IPS DF 19.7 (cell line): ENCODE results near the gene GPR52.
"Not testable (repeated sequence)": the region's sequence is repeated elsewhere in the genome, so short reads cannot be mapped to it uniquely, and the experiment has no call there.

Experiments
- DNase-seq: peaks from one replicate; pipeline ENCODE4 v3.0.0-alpha.2; 2013; ENCODE audit warnings: low read depth, low spot score

Gene GPR52, protein sequence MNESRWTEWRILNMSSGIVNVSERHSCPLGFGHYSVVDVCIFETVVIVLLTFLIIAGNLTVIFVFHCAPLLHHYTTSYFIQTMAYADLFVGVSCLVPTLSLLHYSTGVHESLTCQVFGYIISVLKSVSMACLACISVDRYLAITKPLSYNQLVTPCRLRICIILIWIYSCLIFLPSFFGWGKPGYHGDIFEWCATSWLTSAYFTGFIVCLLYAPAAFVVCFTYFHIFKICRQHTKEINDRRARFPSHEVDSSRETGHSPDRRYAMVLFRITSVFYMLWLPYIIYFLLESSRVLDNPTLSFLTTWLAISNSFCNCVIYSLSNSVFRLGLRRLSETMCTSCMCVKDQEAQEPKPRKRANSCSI

DNA sequence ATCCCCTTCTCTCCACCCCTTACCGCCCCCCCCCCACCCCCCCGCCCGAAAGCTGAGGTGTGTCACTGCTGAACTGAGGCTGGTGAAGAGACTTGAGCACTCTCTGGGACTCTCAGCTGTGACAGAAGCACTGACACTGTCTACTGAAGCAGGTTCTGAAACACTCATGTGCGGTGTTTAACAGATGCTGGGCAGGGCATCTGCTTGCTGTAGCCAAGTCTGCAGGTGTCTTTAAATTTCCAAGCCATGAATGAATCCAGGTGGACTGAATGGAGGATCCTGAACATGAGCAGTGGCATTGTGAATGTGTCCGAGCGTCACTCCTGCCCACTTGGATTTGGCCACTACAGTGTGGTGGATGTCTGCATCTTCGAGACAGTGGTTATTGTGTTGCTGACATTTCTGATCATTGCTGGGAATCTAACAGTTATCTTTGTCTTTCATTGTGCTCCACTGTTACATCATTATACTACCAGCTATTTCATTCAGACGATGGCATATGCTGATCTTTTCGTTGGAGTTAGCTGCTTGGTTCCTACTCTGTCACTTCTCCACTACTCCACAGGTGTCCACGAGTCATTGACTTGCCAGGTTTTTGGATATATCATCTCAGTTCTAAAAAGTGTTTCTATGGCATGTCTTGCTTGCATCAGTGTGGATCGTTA, at the start of gene GPR52:
GPR52 (plus strand) TSS at position 99 of the 665 bp plus-strand sequence; CDS start at position 247, 148 bp downstream.
- no peak for DNase-seq

DNA sequence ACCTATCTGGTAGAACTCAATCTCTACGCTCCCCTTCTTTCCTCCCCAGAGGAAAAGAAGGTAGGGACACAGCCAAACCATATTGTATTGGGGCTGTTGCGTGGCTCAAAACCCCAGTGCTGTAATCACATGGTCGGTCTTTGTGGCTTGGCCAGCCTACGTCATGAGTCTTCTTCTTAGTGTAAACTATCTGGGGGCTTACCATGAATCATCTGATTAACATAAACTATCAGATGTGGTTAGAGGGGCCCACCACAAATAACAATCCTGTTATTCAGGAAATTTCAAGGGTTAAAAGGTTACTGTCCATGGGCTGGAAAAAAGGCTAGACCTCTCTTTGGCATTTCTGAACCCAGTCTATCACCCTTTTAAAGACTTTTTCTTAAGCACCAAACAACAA, 49.5 kb upstream of the GPR52 start:
- no peak for DNase-seq

DNA sequence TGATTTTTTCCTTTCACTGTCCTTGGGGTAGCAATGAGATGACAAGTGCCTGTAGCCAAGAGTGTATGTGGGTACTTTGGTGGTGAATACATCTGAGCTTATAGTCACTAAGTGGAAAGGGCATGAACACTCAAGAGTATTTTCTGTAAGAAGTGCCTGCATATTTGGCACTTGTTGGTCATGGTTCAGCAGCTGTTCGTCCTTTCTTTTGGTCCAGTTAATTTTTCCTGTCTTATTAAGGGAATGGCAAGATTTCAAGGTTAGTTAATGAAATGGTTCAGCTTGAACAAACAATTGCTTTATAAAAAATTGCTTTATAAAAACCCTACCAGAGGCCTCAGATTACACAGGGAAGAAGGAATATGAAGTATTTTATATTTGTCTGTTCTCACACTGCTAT, 48.6 kb upstream of the GPR52 start:
- no peak for DNase-seq

DNA sequence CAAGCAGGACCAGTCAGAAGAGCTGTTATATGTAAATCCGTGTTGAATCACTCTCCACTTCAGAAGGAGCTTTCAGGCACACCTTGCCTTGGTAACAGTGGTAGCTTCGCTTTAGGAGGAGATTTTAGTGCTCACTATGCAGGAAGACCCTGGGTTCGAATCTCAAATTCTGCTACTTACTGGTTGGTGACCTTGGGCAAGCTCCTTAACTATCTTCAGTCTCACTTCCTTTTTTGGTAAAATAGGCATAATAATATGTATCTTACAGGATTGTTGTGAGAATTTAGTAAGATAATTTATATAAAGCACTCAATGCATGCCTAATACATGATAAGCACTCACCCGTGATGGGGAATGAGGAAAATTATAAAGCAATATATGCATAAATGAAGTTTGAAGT, 46.7 kb upstream of the GPR52 start:
- DNase-seq: no peak

DNA sequence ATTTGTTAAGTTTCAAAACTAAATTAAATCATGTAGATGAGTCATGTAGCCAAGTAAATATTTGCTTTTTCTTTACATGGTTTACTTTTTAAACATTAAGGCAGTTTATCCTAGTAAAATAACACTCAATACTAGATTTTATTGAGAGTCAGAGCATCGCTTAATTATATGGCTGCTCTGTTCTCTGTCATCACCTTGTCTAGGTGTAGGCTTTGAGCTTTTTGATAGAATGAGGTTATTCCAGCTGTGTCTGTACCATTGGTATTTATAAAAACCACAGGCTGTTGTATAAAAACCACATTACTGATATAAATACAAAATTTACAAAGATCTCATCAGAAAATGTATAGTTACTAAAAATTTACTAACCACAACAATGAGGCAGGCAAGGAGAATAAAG, 42.5 kb upstream of the GPR52 start:
- no peak for DNase-seq

DNA sequence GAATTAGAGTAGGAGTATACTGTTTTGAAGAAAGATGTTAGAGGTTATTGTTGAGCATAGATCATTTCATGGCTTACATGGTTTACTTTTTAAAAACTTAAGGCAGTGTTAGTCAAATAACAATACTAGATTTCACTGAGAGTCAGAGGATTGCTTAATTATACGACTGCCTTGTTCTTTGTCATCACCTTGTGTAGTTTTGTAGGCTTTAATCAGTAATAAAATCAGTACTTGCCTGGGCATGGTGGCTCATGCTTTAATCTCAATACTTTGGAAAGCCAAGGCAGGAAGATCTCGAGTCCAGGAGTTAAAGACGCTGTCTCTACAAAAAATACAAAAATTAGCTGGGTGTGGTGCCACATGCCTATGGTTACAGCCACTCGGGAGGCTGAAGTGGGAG, 41.3 kb upstream of the GPR52 start:
- DNase-seq: no peak

DNA sequence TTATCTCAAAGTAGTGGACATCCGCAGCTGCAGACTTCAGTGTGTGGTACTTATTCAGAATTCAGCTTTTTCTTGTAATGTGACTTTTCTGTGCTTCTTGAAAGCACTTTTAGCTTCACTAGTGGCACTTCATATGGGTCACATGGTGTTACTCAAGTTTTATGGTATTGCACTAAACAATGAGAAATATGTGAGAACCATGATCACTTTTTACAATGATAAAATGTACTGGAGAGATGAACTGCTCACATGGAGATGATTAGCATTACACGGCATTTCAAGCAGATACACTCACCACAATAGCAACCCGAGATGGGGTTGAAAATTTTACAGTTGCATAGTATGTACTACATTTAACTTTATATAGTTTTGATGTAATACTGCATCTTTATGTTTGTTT, 40.1 kb upstream of the GPR52 start:
- no peak for DNase-seq

DNA sequence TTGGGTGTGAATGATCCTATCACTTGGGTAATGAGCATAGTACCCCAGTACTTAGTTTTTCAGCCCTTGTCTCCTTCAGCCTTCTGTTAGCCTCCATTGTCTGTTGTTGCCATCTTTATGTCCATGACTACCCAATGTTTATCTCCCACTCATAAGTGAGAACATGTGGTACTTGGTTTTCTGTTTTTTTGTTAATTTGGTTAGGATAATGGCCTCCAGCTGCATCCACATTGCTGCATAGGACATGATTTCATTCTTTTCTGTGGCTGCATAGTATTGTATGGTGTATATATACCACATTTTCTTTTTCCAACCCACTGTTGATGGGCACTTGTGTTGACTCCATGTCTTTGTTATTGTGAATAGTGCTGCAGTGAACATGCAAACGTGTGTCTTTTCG, 39.6 kb upstream of the GPR52 start:
- DNase-seq: no peak

DNA sequence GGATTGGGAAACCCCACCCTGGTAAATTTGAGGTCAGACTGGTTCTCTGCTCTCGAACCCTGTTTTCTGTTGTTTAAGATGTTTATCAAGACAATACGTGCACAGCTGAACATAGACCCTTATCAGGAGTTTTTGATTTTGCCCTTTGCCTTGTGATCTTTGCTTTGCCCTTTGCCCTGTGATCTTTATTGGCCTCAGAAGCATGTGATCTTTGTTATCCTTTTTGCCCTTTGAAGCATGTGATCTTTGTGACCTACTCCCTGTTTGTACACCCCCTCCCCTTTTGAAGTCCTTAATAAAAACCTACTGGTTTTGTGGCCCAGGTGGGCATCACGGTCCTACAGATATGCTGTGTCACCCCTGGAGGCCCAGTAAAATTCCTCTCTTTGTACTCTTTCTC, 38.0 kb upstream of the GPR52 start:
- DNase-seq: not testable (repeated sequence)

DNA sequence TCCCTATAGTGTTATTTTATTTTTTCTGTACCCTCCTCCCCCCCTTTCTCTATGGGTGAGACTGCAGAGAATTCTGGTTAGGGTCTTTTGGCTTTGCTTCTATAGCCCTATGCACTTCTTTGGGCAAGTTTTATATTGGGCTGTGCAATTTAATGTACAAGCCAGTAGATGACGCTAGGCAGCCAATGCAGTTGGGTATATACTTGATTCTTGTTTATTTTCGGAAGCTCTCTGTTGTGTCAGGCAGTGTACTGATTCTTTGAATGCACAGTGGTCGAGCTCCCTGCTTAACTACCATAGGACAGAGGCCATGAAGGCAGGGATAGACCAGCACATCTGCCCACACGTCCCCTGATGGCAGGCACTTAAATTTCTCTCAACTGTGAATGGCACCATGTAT, 34.1 kb upstream of the GPR52 start:
- no peak for DNase-seq

DNA sequence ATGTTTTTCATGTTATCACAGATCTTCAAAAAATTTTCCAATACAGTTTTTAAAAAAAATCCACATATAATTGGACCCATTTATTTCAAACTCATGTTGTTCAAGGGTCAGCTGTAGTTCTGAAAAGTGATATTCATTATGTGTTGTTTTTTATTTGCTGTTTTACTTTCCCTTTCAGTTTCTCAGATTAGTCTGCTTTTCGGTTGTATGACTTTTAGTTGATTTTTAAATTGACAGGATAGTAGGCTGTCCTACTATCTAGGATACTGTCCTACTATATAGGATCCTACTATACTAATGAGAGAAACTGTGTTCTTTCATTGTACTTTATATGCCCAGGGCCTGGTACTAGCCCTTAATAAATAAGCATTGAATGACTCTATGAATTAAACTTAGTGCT, 33.6 kb upstream of the GPR52 start:
- DNase-seq: no peak

DNA sequence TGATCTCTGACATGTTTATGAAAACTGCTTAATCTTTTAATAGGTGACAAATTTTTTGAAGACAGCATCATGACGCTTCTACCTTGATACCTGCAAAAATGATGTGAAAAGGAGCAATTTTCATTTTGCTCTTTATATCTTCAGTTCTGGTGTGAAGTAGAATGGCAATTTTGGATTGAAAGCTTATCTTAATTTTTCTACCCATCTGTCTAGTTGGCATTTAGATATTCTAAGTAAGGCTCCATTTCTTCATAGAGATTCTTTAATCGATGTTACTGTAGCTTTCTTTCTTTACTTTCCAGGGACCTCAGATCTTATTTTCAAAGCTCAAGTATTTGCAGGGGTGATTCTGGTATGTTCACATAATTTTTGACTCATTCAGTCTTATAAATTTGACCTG, 32.3 kb upstream of the GPR52 start:
- DNase-seq: no peak

DNA sequence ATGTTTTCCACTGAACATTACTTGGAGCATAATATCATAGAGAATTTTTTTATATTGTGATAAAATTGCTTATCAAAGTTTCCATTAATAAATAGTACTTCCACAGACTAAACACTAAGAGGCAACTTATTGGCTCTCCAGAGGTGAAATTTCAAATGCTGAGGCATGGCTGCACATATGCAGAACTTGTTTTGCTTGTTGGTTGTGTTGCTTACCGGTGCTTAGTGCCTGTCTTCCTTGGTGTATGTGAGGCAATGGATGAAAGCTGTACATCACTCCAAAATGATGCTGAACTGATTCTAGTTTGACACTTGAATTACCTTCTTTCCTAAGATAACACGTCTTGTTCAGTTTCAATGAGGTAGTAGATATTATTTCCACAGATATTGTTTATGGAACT, 29.8 kb upstream of the GPR52 start:
- DNase-seq: no peak

DNA sequence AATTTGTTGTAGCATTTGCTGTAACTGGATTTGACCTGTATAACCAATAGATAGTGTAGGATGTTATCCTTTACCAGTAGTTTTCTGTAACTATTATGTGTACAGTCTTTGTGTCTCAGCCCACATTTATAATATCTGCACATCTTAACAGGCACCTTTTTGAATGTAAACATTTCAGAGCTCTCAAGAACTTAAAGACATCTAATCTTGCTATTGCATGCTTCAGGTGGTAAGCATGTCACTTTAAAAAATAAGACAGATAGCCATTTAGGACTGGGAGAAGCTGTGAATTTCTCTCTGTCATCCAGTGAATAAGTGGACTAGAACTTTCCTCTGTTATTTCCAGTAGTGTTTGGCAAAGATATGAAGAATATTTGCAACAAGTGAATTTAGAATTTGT, 22.6 kb upstream of the GPR52 start:
- no peak for DNase-seq

DNA sequence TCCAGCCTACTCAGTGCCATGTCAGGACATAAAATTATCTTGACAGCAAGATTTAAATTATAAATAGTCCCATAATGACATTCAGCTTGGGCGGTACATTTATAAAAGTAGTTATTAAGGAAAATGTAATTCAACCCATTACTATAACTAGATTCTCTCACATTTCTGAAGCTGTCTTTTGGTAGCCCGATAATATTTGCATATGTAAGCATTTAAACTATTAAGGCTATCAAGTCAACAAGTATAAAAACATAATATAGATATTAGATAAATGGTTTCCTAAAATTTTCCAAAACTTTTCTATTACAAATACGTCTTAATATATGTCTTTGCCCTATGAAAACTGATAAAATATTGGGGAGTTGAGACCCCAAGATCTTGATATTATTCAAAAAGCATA, 21.6 kb upstream of the GPR52 start:
- no peak for DNase-seq

DNA sequence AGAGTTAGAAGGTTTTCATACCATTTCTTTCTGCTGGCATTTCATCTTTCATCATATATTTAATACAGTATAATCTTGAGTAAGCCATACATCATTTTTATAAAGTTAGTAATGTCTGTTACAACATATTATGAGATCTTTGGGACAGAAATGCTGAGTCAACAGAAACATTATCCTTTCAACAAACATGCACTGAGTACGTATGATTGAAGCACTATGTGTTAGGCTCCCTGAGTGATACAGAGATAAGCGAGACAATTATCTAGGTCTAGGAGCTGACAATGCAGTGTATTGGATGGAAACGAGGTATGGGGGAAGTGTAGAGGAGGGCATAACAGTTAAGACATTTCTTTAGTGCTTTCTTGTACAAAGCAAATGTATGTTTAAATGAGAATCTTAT, 19.7 kb upstream of the GPR52 start:
- DNase-seq: no peak

DNA sequence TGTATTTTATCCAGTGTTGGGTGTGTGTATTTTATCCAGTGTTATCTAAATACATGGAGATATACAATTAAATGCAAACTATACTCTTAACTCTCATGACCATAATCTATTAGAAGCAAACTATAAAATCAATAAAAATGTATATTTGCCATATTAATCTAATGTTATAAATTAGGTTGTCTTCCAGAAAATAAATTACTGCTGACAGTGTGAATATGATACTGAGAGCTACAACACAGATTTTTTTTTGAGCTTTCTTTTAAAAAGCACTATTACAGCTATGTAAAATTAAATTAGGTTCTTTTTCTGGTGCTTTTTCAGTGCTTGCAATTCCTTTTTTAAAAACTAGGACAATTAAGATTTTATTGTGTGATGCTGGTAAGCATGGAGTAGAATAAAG, 19.0 kb upstream of the GPR52 start:
- no peak for DNase-seq

DNA sequence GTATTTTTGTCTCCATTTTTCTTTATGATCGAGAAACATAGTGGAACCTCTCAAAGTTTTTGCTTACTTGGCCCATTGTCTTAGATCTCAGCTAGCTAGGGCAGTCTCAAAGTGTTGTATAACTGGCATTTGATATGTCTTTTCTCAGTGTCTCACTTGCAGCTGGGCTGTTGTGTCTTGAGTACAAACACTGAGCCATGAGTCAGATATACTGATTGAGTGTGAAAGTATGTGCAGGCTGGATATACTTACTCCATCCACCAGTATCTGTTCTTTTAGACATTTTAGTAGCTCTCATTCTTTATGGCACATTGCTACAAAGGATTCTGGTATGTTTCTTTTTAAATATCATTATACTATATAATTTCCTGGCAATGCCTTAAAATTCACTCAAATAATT, 14.3 kb upstream of the GPR52 start:
- no peak for DNase-seq

DNA sequence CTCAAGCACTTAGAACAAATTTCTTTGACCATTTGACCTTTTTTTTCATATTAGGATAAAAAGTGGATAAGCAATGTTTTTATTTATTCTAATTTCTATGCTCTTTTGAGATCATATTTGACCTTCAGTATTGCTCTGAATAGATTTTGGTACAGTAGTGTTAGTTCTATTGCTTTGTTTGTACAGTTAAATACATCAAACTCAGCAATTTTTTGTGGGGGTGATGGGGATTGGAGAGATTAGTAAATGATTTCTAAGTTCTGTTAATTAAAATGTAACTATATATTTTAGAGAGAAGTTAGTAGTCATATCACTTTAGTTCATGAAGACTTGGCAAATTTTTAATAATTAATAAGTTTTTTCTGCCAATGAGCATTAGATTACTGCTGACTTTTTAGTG, 2.4 kb upstream of the GPR52 start:
- DNase-seq: no peak

DNA sequence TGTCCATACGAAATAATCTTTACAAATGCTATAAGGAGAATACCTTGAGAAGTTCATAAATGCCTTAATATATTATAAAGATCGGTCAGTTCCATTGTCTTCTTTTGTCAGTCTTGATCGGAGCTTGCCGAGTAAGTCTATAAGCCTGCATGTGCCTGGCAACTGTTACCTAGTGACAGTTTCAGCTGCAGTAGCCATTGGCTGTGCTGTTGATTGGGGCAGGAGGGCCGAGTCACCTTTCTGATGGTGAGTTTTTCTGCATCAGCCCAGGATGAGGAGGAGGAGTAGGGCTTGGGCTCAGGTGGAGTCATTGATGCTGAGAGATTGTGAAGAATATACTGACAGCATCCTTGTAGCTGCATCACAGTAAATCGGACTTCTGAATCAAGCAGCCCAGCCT, 1.9 kb upstream of the GPR52 start:
- no peak for DNase-seq

DNA sequence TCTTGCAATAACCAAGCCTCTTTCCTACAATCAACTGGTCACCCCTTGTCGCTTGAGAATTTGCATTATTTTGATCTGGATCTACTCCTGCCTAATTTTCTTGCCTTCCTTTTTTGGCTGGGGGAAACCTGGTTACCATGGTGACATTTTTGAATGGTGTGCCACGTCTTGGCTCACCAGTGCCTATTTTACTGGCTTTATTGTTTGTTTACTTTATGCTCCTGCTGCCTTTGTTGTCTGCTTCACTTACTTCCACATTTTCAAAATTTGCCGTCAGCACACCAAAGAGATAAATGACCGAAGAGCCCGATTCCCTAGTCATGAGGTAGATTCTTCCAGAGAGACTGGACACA, 743 bp downstream of the GPR52 start:
- DNase-seq: no peak

DNA sequence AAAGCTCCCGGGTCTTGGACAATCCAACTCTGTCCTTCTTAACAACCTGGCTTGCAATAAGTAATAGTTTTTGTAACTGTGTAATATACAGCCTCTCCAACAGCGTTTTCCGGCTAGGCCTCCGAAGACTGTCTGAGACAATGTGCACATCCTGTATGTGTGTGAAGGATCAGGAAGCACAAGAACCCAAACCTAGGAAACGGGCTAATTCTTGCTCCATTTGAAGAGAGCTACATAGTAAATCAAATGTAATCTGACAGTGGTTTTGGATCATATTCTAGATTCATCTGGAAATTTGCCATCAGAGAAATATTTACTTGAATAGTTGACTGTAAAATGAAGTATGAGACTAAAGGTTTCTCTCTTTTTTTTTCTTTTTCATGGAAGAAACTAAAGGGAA, 1.2 kb downstream of the GPR52 start:
- DNase-seq: no peak

DNA sequence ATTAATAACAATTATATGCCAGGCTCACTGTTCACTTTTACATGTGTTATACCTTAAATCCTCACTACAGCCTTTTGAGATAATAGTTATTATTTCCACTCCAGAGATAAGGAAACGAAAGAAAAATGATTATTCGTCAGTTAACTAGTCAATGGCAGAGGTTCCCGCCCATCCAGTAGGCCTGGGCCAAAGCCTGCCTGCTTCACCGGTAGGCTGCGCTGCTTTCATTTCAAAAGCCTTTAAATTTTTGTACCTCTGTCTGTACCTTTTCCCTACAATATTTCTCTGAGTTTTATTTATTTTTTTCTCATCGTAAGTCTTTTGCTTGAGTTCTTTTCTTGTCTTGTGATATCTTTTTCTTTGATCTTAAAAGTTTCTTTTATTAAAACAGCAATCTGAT, 3.6 kb downstream of the GPR52 start:
- no peak for DNase-seq

DNA sequence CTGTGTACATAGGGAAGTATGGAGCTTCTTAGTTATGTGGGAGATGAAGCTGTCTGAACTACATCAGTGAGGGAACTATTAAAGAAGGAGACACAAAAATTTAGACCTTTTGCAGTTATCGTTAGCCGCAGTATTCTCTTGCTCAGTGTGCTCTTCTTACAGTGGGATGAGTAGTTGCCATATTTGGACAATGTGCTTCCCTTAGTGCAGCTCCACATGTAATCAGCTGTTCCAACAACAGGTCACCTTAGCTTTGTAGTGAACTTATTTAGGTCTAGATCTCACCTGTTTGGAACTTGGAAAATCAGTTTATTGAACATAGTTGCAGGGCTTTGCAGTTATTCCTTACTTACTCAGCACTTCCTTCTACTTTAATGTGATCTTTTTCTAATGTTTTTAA, 18.1 kb downstream of the GPR52 start:
- DNase-seq: no peak
